Measurements from ENCODE around the gene EVC2. TPM values are rescaled to one million over a fixed set of nuclear protein-coding genes. Genes with fewer than 3 reads are reported as not detected.

EVC2 gene
- total RNA-seq, 1 experiment from 2014 or later = not detected

GRCh38 chr4:5705647-5706320, 2.6 kb downstream of the EVC2 start:
- H3K4me1 ChIP-seq (ENCODE audit: control insufficient read depth, insufficient read depth, low read length) = peaks cover 4% of the 10 kb centered on the region; the same call in 1 of the 2 replicates
- H3K4me3 ChIP-seq (ENCODE audit: low read depth in 2 of 2, low read length in 2 of 2) = no peak overlapping the region
- H3K27me3 ChIP-seq (ENCODE audit: control insufficient read depth, insufficient read depth, low read length) = no peaks in the 10 kb centered on the region
- BruUV-seq (replicated peaks) = no TSS peak
- ChIA-PET POLR2A (no interaction called here), CTCF (no interaction called here)
- ATAC-seq (no peak), DNase-seq (ENCODE audit: low read depth, low spot score) (no peak)
- in situ Hi-C loops (cut with HindIII; ENCODE audit: low pct_unique_long_range_greater_than_20kb, low sequenced_read_pairs) (no loop called here), intact Hi-C loops (cut with micrococcal nuclease; ENCODE audit: unreplicated experiment) (no loop called here)
- no peaks in the 10 kb centered on the region for H3K9me3 ChIP-seq (ENCODE audit: control insufficient read depth, insufficient read depth, low read depth, low read length)
- no peak overlapping the region for H3K27ac ChIP-seq (ENCODE audit: low read length)
- no peaks in the 10 kb centered on the region for H3K36me3 ChIP-seq (ENCODE audit: control insufficient read depth, insufficient read depth, low read length)
- no peak for TF ChIP-seq SIN3A (IDR thresholded peaks at IDR 0.05; ENCODE audit: borderline replicate concordance, insufficient read depth, low read depth, low read length)
- TF ChIP-seq TCF7L2 (IDR thresholded peaks at IDR 0.05; ENCODE audit: low read depth, low read length) = no peak
- TF ChIP-seq POLR2AphosphoS5 (IDR thresholded peaks at IDR 0.05; ENCODE audit: low read depth, low read length) = no peak
- TF ChIP-seq CTCF (IDR thresholded peaks at IDR 0.05) = no peak
- TF ChIP-seq REST (IDR thresholded peaks at IDR 0.05; ENCODE audit: insufficient read depth in 1 of 2, low read depth in 2 of 2, low read length in 1 of 2) = no peak

DNA sequence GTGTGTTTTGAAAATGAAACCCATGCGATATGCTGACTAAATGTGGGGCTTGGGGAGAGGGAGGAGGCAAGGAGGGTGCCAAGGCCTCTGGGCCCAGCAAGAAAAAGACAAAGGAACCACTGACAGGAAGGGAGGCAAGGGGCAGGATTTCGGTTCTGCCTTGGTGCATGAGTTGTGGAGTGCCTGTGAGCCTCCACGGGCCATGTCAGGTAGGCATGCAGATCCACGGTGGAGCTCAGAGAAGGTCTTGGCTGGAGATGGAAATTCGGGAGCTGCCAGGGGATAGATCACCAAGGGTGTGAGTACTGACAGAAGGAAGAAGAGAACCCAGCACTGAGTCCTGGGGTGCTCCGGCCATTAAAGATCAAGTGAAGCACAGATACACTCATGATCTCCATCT, 4.1 kb downstream of the EVC2 start:
- BruUV-seq (replicated peaks) = no TSS peak
- no peaks in the 10 kb centered on the region for H3K36me3 ChIP-seq (ENCODE audit: control insufficient read depth, insufficient read depth, low read length)
- H3K27ac ChIP-seq (ENCODE audit: low read length) = no peak overlapping the region
- H3K4me1 ChIP-seq (ENCODE audit: control insufficient read depth, insufficient read depth, low read length) = no peaks in the 10 kb centered on the region
- H3K4me3 ChIP-seq (ENCODE audit: low read depth in 2 of 2, low read length in 2 of 2) = no peak overlapping the region
- DNase-seq (ENCODE audit: low read depth, low spot score) (no peak), ATAC-seq (no peak)
- no peak for TF ChIP-seq CTCF (IDR thresholded peaks at IDR 0.05)
- no peak for TF ChIP-seq SIN3A (IDR thresholded peaks at IDR 0.05; ENCODE audit: borderline replicate concordance, insufficient read depth, low read depth, low read length)
- no peak for TF ChIP-seq POLR2AphosphoS5 (IDR thresholded peaks at IDR 0.05; ENCODE audit: low read depth, low read length)
- TF ChIP-seq TCF7L2 (IDR thresholded peaks at IDR 0.05; ENCODE audit: low read depth, low read length) = no peak
- no peak for TF ChIP-seq REST (IDR thresholded peaks at IDR 0.05; ENCODE audit: insufficient read depth in 1 of 2, low read depth in 2 of 2, low read length in 1 of 2)
- no peaks in the 10 kb centered on the region for H3K9me3 ChIP-seq (ENCODE audit: control insufficient read depth, insufficient read depth, low read depth, low read length)
- in situ Hi-C loops (cut with HindIII; ENCODE audit: low pct_unique_long_range_greater_than_20kb, low sequenced_read_pairs) = no loop called here
- ChIA-PET CTCF (no interaction called here), POLR2A (no interaction called here)
- no peaks in the 10 kb centered on the region for H3K27me3 ChIP-seq (ENCODE audit: control insufficient read depth, insufficient read depth, low read length)
- intact Hi-C loops (cut with micrococcal nuclease; ENCODE audit: unreplicated experiment) = no loop called here
